ENCODE measurements around the gene AFMID. TPM values are rescaled to one million over a fixed set of nuclear protein-coding genes. Genes with fewer than 3 reads are reported as not detected.

The AFMID gene
- total and polyA plus RNA-seq, 2 experiments from 2014 or later = 26.6 to 61.2 TPM

GRCh38 chr17:78223765-78224164 is 36.6 kb downstream of the AFMID start:
- TF ChIP-seq CTCF (IDR thresholded peaks at IDR 0.05; ENCODE audit: poor library complexity) (no peak), EZH2 (IDR thresholded peaks at IDR 0.05; ENCODE audit: borderline replicate concordance) (no peak), EZH2phosphoT487 (IDR thresholded peaks at IDR 0.05; ENCODE audit: low read depth, severe bottlenecking, unreplicated experiment) (no peak)
- no peak overlapping the region for H2AFZ ChIP-seq
- no peak for DNase-seq (ENCODE audit: low spot score)
- no peak overlapping the region for H3K27ac ChIP-seq
- no peaks in the 10 kb centered on the region for H4K20me1 ChIP-seq (ENCODE audit: insufficient read depth, poor library complexity, severe bottlenecking)
- no peaks in the 10 kb centered on the region for H3K4me1 ChIP-seq (ENCODE audit: insufficient read depth)
- H3K9me2 ChIP-seq (replicated peaks; ENCODE audit: insufficient read depth) = no peaks in the 10 kb centered on the region
- H3K36me3 ChIP-seq (replicated peaks; ENCODE audit: insufficient read depth, low read depth) = no peaks in the 10 kb centered on the region
- H3K79me2 ChIP-seq = no peaks in the 10 kb centered on the region
- 99% methylated on average over 3 of the region's 3 CpGs for WGBS (ENCODE audit: low lambda C conversion rate, missing lambda C conversion rate)
- H3K4me3 ChIP-seq = no peak overlapping the region
- peaks cover 4% of the 10 kb centered on the region for H3K27me3 ChIP-seq
- no peak overlapping the region for H3K4me2 ChIP-seq
- no peaks in the 10 kb centered on the region for H3K9me3 ChIP-seq (ENCODE audit: low read depth)

- H3K79me2 ChIP-seq = no peaks in the 10 kb centered on the region
- H3K9me2 ChIP-seq (replicated peaks; ENCODE audit: insufficient read depth) = no peaks in the 10 kb centered on the region
- H3K27me3 ChIP-seq = peaks cover 4% of the 10 kb centered on the region
- H3K4me1 ChIP-seq (ENCODE audit: insufficient read depth) = no peaks in the 10 kb centered on the region
- H3K36me3 ChIP-seq (replicated peaks; ENCODE audit: insufficient read depth, low read depth) = no peaks in the 10 kb centered on the region
- H2AFZ ChIP-seq = no peak overlapping the region
- H3K4me3 ChIP-seq = no peak overlapping the region
- WGBS (ENCODE audit: low lambda C conversion rate, missing lambda C conversion rate) = 92% methylated on average over 27 of the region's 27 CpGs
- TF ChIP-seq EZH2phosphoT487 (IDR thresholded peaks at IDR 0.05; ENCODE audit: low read depth, severe bottlenecking, unreplicated experiment) = no peak
- no peak for TF ChIP-seq EZH2 (IDR thresholded peaks at IDR 0.05; ENCODE audit: borderline replicate concordance)
- TF ChIP-seq CTCF (IDR thresholded peaks at IDR 0.05; ENCODE audit: poor library complexity) = no peak
- H3K4me2 ChIP-seq = no peak overlapping the region
- H3K27ac ChIP-seq = no peak overlapping the region
- H4K20me1 ChIP-seq (ENCODE audit: insufficient read depth, poor library complexity, severe bottlenecking) = no peaks in the 10 kb centered on the region
- no peak for DNase-seq (ENCODE audit: low spot score)
- no peaks in the 10 kb centered on the region for H3K9me3 ChIP-seq (ENCODE audit: low read depth)
These were observed 37.3 kb downstream of the AFMID start for GRCh38 chr17:78224231-78225087.

- 93% methylated on average over 16 of the region's 16 CpGs for WGBS (ENCODE audit: low lambda C conversion rate, missing lambda C conversion rate)
- no peak for TF ChIP-seq EZH2 (IDR thresholded peaks at IDR 0.05; ENCODE audit: borderline replicate concordance)
- no peak overlapping the region for H3K4me2 ChIP-seq
- no peaks in the 10 kb centered on the region for H3K36me3 ChIP-seq (replicated peaks; ENCODE audit: insufficient read depth, low read depth)
- no peaks in the 10 kb centered on the region for H3K9me2 ChIP-seq (replicated peaks; ENCODE audit: insufficient read depth)
- no peaks in the 10 kb centered on the region for H3K9me3 ChIP-seq (ENCODE audit: low read depth)
- no peak overlapping the region for H3K4me3 ChIP-seq
- H3K27ac ChIP-seq = no peak overlapping the region
- H3K27me3 ChIP-seq = peaks cover 7% of the 10 kb centered on the region
- H3K4me1 ChIP-seq (ENCODE audit: insufficient read depth) = no peaks in the 10 kb centered on the region
- H2AFZ ChIP-seq = no peak overlapping the region
- H3K79me2 ChIP-seq = no peaks in the 10 kb centered on the region
- no peaks in the 10 kb centered on the region for H4K20me1 ChIP-seq (ENCODE audit: insufficient read depth, poor library complexity, severe bottlenecking)
- DNase-seq (ENCODE audit: low spot score) = no peak
These were observed 38.1 kb downstream of the AFMID start for GRCh38 chr17:78225088-78225865.
